Erythroblast (primary cell): Measurements from ENCODE around the gene DIO3.

ENCODE experiments used
- GATA1 ChIP-seq: IDR thresholded peaks from 2 replicates; pipeline ENCODE4 v1.6.1; 2011; ENCODE audit warnings: low read depth, mild to moderate bottlenecking, control low read depth, low read length, moderate library complexity
- POLR2A ChIP-seq: IDR thresholded peaks from 2 replicates; pipeline ENCODE4 v1.6.1; 2011; ENCODE audit warnings: mild to moderate bottlenecking, low read length

GRCh38 chr14:101529079-101529478, 32.2 kb upstream of the DIO3 start:
- TF ChIP-seq POLR2A: no peak
- TF ChIP-seq GATA1: no peak
